ENCODE measurements around the gene ZNF236. TPM values are rescaled to one million over a fixed set of nuclear protein-coding genes. Genes with fewer than 3 reads are reported as not detected.

Gene ZNF236
- total RNA-seq, 1 donor from 2014 or later: 21.0 TPM

DNA sequence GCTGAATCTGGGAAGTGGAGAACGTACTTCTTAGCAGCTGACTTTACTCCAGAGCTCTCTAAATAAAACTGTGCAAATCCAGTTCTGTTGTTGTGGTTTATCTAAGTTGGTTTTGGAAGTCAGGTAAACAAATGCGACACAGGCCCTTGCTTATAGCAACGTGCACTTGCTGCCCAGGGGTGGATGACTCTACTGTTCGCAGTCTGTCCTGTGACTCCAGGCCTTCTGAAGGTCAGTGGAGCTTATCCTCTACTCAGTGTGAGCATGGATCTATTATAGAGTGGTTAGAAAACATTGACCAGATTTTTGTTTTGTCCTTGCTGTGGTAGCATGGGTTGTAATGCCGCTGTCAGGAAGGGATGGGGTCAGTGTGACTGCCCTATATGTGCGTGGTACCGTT lies 89.1 kb downstream of the ZNF236 start:
- no peaks in the 10 kb centered on the region for H3K9me3 Mint-ChIP-seq (ENCODE audit: unreplicated experiment)

DNA sequence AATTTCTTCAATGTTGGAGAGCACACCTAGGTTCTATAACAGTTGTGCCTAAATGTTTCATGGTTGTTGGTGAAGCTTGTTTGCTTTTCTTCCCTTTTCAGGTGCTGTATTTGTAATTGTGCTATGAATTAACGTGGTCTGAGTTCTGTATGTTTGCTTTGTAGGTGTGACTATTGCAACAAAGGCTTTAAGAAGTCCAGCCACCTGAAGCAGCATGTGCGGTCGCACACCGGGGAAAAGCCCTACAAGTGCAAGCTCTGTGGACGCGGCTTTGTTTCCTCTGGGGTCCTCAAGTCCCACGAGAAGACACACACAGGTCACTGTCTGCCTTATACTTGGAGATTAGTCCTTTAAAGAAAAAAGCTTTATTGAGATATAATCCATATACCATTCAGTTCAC lies 91.2 kb downstream of the ZNF236 start:
- no peak overlapping the region for H3K4me3 Mint-ChIP-seq (ENCODE audit: unreplicated experiment)

More for the DNA sequence above, 89.1 kb downstream of the ZNF236 start:
- no peak for DNase-seq
- H3K4me3 Mint-ChIP-seq (ENCODE audit: unreplicated experiment): no peak overlapping the region
- H3K27me3 Mint-ChIP-seq (ENCODE audit: unreplicated experiment): no peaks in the 10 kb centered on the region
- TF ChIP-seq, protein P1, sequence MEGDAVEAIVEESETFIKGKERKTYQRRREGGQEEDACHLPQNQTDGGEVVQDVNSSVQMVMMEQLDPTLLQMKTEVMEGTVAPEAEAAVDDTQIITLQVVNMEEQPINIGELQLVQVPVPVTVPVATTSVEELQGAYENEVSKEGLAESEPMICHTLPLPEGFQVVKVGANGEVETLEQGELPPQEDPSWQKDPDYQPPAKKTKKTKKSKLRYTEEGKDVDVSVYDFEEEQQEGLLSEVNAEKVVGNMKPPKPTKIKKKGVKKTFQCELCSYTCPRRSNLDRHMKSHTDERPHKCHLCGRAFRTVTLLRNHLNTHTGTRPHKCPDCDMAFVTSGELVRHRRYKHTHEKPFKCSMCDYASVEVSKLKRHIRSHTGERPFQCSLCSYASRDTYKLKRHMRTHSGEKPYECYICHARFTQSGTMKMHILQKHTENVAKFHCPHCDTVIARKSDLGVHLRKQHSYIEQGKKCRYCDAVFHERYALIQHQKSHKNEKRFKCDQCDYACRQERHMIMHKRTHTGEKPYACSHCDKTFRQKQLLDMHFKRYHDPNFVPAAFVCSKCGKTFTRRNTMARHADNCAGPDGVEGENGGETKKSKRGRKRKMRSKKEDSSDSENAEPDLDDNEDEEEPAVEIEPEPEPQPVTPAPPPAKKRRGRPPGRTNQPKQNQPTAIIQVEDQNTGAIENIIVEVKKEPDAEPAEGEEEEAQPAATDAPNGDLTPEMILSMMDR (IDR thresholded peaks at IDR 0.05; ENCODE audit: partially characterized antibody, unreplicated experiment): no peak
- no peak overlapping the region for H3K27ac Mint-ChIP-seq (ENCODE audit: unreplicated experiment)
- no peaks in the 10 kb centered on the region for H3K36me3 Mint-ChIP-seq (ENCODE audit: unreplicated experiment)
- no peaks in the 10 kb centered on the region for H3K4me1 Mint-ChIP-seq (ENCODE audit: low read depth, unreplicated experiment)

DNA sequence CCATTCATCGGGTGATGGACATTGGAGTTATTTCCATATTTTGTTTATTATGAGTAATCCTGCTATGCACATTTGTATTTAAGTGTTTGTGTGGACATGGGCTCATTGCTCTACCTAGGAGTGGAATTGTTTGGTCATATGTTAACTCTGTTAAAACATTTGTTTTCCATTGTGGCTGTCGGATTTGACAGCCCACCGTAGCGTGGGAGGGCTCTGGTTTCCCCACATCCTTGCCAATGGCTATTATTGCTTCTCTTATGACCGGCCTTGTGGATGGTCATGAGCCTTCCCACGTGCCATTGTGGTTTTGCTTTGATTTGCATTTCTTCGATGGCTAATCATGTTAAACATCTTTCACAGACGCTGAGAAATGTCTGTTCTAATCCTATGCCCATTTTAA lies 92.0 kb downstream of the ZNF236 start:
- DNase-seq: no peak
- no peak overlapping the region for H3K4me3 Mint-ChIP-seq (ENCODE audit: unreplicated experiment)
- no peaks in the 10 kb centered on the region for H3K9me3 Mint-ChIP-seq (ENCODE audit: unreplicated experiment)
- no peaks in the 10 kb centered on the region for H3K36me3 Mint-ChIP-seq (ENCODE audit: unreplicated experiment)
- TF ChIP-seq, protein P1 (IDR thresholded peaks at IDR 0.05; ENCODE audit: partially characterized antibody, unreplicated experiment): no peak
- H3K4me1 Mint-ChIP-seq (ENCODE audit: low read depth, unreplicated experiment): peaks cover 4% of the 10 kb centered on the region
- H3K27ac Mint-ChIP-seq (ENCODE audit: unreplicated experiment): no peak overlapping the region
- H3K27me3 Mint-ChIP-seq (ENCODE audit: unreplicated experiment): no peaks in the 10 kb centered on the region

More for the DNA sequence above, 91.2 kb downstream of the ZNF236 start:
- Mint-ChIP-seq H3K36me3 (ENCODE audit: unreplicated experiment) (no peaks in the 10 kb centered on the region), H3K4me1 (ENCODE audit: low read depth, unreplicated experiment) (peaks cover 4% of the 10 kb centered on the region), H3K27ac (ENCODE audit: unreplicated experiment) (no peak overlapping the region), H3K9me3 (ENCODE audit: unreplicated experiment) (no peaks in the 10 kb centered on the region), H3K27me3 (ENCODE audit: unreplicated experiment) (no peaks in the 10 kb centered on the region)
- no peak for DNase-seq
- TF ChIP-seq, protein P1 (IDR thresholded peaks at IDR 0.05; ENCODE audit: partially characterized antibody, unreplicated experiment): no peak

DNA sequence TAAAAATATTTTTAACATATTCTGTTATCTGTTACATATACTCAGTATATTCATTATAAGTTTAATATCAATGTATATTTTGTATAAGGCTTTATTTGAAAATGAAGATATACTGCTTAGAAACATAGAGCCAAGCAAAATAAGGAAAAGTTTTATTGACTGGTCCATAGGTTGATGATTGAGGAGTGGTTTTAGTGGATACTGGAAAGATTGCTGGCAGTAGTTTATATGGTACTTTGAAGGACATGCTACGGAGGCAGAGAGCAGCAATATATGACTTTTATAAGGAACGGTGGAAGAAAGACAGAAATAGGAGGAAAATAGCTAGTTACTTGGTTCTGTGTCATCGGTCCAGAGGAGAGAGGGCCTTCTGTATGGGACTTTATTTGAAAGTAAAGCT lies 92.4 kb downstream of the ZNF236 start:
- peaks cover 4% of the 10 kb centered on the region for H3K4me1 Mint-ChIP-seq (ENCODE audit: low read depth, unreplicated experiment)
- no peak for DNase-seq
- TF ChIP-seq, protein P1 (IDR thresholded peaks at IDR 0.05; ENCODE audit: partially characterized antibody, unreplicated experiment): no peak
- no peaks in the 10 kb centered on the region for H3K9me3 Mint-ChIP-seq (ENCODE audit: unreplicated experiment)
- no peak overlapping the region for H3K4me3 Mint-ChIP-seq (ENCODE audit: unreplicated experiment)
- no peaks in the 10 kb centered on the region for H3K27me3 Mint-ChIP-seq (ENCODE audit: unreplicated experiment)
- no peak overlapping the region for H3K27ac Mint-ChIP-seq (ENCODE audit: unreplicated experiment)
- no peaks in the 10 kb centered on the region for H3K36me3 Mint-ChIP-seq (ENCODE audit: unreplicated experiment)

DNA sequence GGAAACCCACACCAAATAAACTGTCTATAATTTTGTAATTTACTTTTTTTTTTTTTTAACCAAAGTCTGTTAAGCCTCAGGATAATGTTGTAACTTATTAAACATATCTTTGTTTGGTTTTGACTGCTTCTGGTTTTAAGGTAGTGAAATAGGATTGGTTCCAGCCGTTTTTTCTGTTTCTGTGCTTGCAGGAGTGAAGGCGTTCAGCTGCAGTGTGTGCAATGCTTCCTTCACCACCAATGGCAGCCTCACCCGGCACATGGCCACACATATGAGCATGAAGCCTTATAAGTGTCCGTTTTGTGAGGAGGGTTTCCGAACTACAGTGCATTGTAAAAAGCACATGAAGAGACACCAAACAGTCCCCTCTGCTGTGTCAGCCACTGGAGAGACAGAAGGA lies 93.1 kb downstream of the ZNF236 start:
- Mint-ChIP-seq H3K27me3 (ENCODE audit: unreplicated experiment) (no peaks in the 10 kb centered on the region), H3K27ac (ENCODE audit: unreplicated experiment) (no peak overlapping the region), H3K4me1 (ENCODE audit: low read depth, unreplicated experiment) (peaks cover 6% of the 10 kb centered on the region), H3K9me3 (ENCODE audit: unreplicated experiment) (no peaks in the 10 kb centered on the region), H3K36me3 (ENCODE audit: unreplicated experiment) (no peaks in the 10 kb centered on the region), H3K4me3 (ENCODE audit: unreplicated experiment) (no peak overlapping the region)
- TF ChIP-seq, protein P1 (IDR thresholded peaks at IDR 0.05; ENCODE audit: partially characterized antibody, unreplicated experiment): no peak
- no peak for DNase-seq
